HL-60 (cell line): Measurements from ENCODE around the gene HS6ST2.

Source experiments
- CTCF ChIP-seq: IDR thresholded peaks from one replicate; pipeline ENCODE4 v1.5.1; 2011; ENCODE audit warnings: low read length, control low read depth, inconsistent platforms; ENCODE audit not compliant: insufficient read depth
- TF ChIP-seq, protein P1 (sequence below): IDR thresholded peaks from 2 replicates; pipeline ENCODE4 v1.6.1; 2012; ENCODE audit warnings: low read depth; ENCODE audit not compliant: insufficient replicate concordance

GRCh38 chrX:132776486-132777210 lies 181.8 kb downstream of the HS6ST2 start:
- TF ChIP-seq, protein P1, sequence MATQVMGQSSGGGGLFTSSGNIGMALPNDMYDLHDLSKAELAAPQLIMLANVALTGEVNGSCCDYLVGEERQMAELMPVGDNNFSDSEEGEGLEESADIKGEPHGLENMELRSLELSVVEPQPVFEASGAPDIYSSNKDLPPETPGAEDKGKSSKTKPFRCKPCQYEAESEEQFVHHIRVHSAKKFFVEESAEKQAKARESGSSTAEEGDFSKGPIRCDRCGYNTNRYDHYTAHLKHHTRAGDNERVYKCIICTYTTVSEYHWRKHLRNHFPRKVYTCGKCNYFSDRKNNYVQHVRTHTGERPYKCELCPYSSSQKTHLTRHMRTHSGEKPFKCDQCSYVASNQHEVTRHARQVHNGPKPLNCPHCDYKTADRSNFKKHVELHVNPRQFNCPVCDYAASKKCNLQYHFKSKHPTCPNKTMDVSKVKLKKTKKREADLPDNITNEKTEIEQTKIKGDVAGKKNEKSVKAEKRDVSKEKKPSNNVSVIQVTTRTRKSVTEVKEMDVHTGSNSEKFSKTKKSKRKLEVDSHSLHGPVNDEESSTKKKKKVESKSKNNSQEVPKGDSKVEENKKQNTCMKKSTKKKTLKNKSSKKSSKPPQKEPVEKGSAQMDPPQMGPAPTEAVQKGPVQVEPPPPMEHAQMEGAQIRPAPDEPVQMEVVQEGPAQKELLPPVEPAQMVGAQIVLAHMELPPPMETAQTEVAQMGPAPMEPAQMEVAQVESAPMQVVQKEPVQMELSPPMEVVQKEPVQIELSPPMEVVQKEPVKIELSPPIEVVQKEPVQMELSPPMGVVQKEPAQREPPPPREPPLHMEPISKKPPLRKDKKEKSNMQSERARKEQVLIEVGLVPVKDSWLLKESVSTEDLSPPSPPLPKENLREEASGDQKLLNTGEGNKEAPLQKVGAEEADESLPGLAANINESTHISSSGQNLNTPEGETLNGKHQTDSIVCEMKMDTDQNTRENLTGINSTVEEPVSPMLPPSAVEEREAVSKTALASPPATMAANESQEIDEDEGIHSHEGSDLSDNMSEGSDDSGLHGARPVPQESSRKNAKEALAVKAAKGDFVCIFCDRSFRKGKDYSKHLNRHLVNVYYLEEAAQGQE = no peak
- TF ChIP-seq CTCF = no peak
